Mononuclear cell (primary cell): ENCODE data around the gene ARHGEF19. TPM values are rescaled to one million over a fixed set of nuclear protein-coding genes. Genes with fewer than 3 reads are reported as not detected.
"Not testable (repeated sequence)": the region's sequence is repeated elsewhere in the genome, so short reads cannot be mapped to it uniquely, and the experiment has no call there.

ENCODE experiments used
- H3K27me3 ChIP-seq: 2 replicates; pipeline ENCODE4 v1.6.0; 2011; ENCODE audit warnings: low read length, control low read depth; ENCODE audit not compliant: insufficient read depth
- H3K4me1 ChIP-seq: 2 replicates; pipeline ENCODE4 v1.5.1; 2011; ENCODE audit warnings: mild to moderate bottlenecking, low read length, control low read depth; ENCODE audit not compliant: insufficient read depth
- H3K4me3 ChIP-seq: 2 replicates; pipeline ENCODE4 v1.5.1; 2011; ENCODE audit warnings: mild to moderate bottlenecking, low read length, moderate library complexity
- H3K9me3 ChIP-seq: 2 replicates; pipeline ENCODE4 v1.5.1; 2011; ENCODE audit warnings: low read depth, mild to moderate bottlenecking, control low read depth, low read length
- total RNA-seq: library from RNA; depleted of rRNA; stranded (reverse); fragments of >200 nt; gene quantifications from one replicate; pipeline ENCODE4 v1.2.3, GENCODE V29; 2012

The ARHGEF19 gene
- total RNA-seq, 1 donor: 1.9 TPM

DNA sequence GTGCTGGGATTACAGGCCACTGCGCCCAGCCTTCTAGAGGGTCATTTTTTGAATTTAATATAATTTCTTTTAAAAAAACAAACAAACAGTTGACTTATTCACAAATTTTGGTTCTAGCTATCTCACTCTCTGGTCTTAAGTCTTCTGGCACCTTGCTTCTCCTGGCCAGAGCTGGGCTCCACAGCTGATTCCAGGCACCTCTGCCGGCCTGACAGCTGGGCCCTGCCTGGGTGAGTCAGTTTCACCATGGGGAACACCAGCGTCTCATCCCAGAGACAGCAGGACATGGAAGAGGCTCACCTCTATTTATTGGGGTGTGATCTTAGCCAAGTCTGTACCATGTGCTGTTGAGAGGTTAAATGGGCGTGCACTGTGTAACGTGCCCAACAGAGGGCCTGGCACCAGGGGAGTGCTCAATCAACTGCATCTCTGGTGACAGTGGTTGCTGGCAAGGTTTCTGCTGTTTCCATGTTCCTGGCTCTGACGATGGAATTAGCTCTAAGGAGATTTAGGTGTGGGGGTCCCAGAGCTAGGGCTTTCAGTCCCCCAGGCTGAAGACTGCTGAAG is 23.6 kb upstream of the ARHGEF19 start:
- no peaks in the 10 kb centered on the region for H3K9me3 ChIP-seq
- peak overlapping the region; percentile 60 for H3K4me3 ChIP-seq
- no peaks in the 10 kb centered on the region for H3K27me3 ChIP-seq
- H3K4me1 ChIP-seq: peaks cover 20% of the 10 kb centered on the region

DNA sequence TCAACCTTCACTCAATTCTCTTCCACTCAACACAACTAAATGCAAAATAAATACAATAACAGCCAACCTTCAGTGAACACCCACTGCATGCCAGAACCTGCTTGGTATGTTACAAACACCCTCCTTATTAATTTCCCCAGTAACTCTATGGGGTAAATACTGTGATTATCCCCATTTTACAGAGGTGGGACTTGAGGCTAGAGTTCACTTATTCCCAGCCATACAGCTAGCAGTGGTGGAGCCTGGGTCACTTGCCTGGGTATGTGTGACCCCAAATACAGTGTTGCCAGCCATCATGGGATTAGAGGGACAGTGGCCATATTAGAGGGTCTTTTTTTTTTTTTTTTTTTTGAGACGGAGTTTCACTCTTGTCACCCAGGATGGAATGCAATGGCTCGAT is 22.9 kb upstream of the ARHGEF19 start:
- Histone ChIP-seq H3K4me1 (peaks cover 20% of the 10 kb centered on the region), H3K4me3 (no peak overlapping the region), H3K9me3 (no peaks in the 10 kb centered on the region), H3K27me3 (no peaks in the 10 kb centered on the region)

DNA sequence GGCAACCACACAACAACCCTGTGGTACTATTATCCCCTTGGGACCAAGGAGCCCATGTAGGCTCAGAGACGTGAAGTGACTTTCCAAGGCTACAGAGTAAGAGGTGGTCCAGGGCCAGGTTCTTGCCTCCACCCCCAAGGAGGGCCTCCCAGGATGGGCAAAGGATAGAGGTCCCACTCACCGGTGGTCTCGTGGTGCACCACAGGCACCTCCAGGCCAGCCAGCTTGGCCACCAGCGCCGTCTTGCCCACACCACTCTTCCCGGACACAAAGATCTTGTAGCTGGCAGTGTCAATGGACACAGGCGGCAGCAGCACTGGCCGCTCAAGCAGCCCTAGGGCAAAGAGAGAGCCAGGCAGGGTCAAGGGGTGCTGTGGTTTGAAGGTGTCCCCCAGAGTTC is 21.0 kb upstream of the ARHGEF19 start:
- Histone ChIP-seq H3K4me1 (peaks cover 20% of the 10 kb centered on the region), H3K9me3 (no peaks in the 10 kb centered on the region), H3K27me3 (peaks cover 4% of the 10 kb centered on the region), H3K4me3 (no peak overlapping the region)

DNA sequence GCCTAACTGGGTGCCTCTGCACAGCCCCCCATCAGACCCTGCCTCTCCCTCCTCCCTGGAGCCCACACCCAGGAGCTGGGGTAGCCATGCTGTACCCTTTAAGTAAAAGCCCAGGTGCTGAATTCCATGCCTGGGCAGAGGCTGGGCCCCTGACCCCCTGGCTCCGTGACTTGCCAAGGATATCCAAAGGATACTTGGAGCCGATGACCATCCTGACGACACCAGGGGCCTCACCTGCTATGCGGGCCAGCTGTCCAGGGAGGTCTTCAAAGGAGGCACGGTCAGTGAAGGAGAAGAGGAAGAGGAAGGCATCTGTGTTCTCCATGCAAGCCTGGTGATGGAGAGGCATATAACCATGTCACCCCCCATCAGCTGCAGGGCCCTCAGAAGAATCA is 19.9 kb upstream of the ARHGEF19 start:
- Histone ChIP-seq H3K9me3 (no peaks in the 10 kb centered on the region), H3K4me1 (peaks cover 22% of the 10 kb centered on the region), H3K4me3 (no peak overlapping the region), H3K27me3 (peaks cover 14% of the 10 kb centered on the region)

DNA sequence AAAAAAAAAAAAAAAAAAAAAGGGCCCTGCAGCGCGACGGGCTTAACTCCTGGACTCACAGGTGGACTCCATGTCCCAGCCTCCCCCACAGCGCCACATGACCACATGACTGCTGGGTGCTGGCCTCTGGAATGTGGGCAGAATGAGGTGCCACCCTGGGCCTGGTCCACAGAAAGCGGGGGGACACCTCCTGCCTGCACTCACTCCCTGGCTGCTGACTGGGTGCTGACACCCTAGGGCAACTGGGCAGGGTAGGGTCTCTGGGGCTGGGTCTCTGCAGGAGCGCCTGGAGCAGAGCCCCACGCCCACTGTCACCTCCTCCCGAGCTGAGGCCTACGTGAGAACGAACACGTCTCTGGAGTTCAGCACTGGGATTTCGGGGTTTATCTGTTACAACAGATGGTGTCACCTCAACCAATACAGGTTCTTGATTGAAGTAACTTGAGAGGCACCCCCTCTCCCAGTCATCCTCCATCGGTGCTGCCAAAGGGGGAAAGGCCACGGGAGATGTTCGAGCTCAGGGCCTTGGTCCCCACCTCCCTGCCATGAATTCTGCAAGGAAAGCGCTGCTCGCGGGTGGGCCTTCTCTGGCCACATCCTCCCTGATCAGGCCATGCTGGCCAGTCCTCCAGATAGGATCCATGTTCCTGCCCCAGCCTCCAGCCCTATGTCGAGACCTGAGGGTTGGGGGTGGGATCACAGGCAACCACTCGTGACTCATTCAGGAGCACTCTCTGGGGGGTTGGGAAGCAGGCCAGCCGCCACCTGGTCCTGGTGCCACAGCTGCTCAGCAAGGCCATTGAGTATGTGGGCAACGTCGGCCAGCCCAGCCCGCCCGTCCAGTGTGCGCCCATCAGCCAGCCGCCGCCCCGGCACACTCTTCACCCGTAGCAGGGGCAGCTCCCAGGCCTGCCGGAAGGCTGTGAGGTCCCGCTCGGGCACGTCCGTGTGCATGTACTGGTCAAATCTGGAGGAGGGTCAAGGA is 19.2 kb upstream of the ARHGEF19 start:
- no peaks in the 10 kb centered on the region for H3K9me3 ChIP-seq
- H3K4me1 ChIP-seq: peaks cover 22% of the 10 kb centered on the region
- peaks cover 21% of the 10 kb centered on the region for H3K27me3 ChIP-seq
- no peak overlapping the region for H3K4me3 ChIP-seq

DNA sequence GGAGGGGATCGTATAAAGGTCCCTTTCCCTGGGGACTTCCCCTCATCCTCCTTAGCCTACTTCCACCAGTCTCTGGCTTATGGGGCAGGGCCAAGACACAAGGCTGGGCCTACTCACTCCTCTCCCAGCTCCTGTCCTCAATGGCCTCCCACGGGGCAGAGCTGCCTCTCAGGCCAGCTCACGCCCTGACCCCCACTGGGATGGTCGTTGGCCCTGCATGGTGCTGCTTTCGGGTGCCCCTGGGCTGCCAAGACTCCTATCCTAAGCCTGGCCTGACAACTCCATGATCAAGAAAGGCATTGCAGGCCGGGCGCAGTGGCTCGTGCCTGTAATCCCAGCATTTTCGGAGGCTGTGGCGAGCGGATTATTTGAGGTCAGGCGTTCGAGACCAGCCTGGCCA is 18.3 kb upstream of the ARHGEF19 start:
- Histone ChIP-seq H3K27me3 (peaks cover 29% of the 10 kb centered on the region), H3K4me3 (no peak overlapping the region), H3K9me3 (no peaks in the 10 kb centered on the region), H3K4me1 (peaks cover 14% of the 10 kb centered on the region)

DNA sequence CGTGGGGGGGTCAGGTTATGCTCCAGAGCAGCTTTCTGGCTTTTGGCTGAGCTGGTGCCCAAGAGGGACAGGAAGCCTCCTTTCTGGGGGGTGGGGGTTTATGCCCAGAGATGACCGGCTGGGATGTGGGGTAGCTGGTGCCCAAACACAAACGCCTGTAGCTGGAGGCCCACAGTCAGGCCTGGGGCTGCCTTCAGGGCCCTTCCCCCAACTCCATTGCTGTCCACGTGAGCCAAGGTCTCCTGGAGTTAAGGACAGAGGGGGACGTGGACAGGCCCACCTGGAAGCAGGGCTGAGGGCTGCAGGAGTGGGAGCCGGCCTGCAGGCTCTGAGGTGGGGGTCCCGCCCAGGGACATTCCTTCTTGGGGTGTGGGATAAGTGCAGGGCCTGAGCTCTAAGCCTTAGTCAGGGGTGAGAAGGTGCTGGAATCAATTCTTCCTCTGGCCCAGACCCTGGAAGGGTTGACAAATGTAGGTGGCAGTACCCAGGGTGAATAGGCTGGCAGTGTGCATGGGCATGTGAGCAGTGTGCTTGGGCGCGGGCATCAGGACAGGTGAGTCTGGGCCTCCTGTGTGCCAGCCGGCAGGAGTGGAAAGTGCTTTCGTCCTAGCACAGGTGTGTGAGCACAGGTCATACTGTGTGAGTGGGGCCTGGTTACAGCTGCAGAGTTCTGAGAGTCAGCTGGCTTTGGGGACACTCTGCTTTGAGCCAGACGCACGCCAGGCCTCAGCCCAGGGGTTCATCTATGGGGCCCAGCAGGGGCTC is 17.7 kb upstream of the ARHGEF19 start:
- Histone ChIP-seq H3K27me3 (peaks cover 30% of the 10 kb centered on the region), H3K9me3 (no peaks in the 10 kb centered on the region)

DNA sequence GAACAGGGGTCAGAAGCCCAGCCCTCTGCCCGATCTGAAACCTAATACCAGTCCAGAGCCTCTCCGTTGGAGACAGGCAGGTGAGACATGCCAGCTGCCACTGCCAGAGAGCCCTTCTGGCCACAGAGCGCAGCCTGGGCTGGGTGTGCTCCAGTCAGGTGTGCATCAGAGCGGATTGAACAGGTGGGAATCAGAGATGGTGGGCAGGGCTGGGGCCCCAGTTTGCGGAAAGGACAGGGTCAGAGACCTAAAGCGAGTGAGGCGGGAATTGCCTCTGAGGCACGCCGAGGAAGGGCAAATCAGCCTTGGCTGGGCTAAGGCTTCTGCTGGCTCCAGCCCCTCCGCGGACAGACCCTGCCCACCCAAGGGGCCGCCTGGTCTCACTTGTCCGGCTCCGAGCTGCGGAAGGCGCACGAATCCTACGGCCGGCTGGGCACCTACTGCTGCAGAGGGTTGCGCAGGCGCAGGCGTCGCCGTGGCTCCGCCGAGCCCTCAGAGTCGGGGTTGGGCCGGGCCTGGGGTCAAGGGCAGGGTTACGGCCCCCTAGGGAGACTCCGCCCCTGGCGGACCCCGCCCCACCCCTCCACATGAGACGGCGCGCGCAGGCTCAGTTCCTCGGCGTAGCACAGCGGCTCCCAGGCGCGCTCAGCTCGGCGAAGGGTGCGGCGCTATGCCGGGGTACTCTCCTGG is 14.2 kb upstream of the ARHGEF19 start:
- Histone ChIP-seq H3K9me3 (no peaks in the 10 kb centered on the region), H3K4me3 (no peak overlapping the region), H3K4me1 (peaks cover 14% of the 10 kb centered on the region), H3K27me3 (peaks cover 30% of the 10 kb centered on the region)

More for the DNA sequence above, 17.7 kb upstream of the ARHGEF19 start:
- Histone ChIP-seq H3K4me3 (no peak overlapping the region), H3K4me1 (peaks cover 14% of the 10 kb centered on the region)

DNA sequence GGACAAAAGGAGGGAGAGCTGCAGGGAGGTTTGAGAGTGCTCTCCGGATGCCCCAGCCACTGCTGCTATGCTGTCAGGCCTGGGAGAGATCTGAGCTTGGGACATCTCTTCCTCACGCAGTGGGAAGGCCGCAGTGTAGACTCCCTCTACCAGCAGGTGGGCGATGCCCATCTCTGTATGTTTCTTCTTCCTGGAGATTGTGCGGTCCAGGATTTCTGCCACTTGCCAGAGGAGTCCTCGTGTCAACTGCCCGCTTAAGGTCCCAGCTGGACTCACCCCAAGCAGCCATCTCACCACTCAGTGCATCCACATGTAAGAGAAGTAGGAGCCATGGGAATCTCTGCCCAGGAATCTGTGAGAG is 13.7 kb upstream of the ARHGEF19 start:
- Histone ChIP-seq H3K4me1 (peaks cover 14% of the 10 kb centered on the region), H3K4me3 (no peak overlapping the region), H3K9me3 (no peaks in the 10 kb centered on the region), H3K27me3 (peaks cover 30% of the 10 kb centered on the region)

DNA sequence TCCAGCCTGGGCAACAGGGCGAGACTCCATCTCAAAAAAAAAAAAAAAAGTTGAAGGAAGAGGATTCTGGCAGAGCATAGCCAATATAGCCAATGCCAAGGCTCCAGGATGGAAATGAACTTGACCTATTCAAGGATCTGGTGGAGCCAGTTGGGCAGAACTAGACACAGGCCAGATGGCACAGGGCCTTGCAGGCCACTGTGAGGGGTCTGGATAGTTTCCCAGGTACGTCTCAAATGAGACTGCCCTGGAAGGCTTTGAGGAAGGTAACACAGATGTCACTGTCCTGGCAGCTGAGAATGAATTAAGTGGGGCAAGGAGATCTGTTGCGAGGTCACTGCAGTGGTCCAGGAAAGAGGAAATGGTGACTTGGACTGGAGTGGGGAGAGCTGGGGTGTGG is 12.0 kb upstream of the ARHGEF19 start:
- H3K9me3 ChIP-seq: no peaks in the 10 kb centered on the region
- peaks cover 30% of the 10 kb centered on the region for H3K27me3 ChIP-seq
- peaks cover 14% of the 10 kb centered on the region for H3K4me1 ChIP-seq
- no peak overlapping the region for H3K4me3 ChIP-seq

DNA sequence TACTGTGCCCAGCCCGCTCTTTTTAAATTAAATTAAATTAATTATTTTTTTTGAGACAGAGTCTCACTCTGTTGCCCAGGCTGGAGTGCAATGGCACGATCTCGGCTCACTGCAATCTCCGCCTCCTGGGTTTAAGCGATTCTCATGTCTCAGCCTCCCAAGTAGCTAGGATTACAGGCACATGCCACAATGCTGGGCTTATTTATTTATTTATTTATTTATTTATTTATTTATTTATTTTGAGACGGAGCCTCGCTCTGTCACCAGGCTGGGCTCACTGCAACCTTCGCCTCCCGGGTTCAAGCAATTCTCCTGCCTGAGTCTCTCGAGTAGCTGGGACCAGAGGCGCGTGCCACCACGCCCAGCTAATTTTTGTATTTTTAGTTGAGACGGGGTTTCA is 10.3 kb upstream of the ARHGEF19 start:
- not testable (repeated sequence) for H3K4me1 ChIP-seq, H3K9me3 ChIP-seq, H3K4me3 ChIP-seq
- peaks cover 20% of the 10 kb centered on the region for H3K27me3 ChIP-seq

DNA sequence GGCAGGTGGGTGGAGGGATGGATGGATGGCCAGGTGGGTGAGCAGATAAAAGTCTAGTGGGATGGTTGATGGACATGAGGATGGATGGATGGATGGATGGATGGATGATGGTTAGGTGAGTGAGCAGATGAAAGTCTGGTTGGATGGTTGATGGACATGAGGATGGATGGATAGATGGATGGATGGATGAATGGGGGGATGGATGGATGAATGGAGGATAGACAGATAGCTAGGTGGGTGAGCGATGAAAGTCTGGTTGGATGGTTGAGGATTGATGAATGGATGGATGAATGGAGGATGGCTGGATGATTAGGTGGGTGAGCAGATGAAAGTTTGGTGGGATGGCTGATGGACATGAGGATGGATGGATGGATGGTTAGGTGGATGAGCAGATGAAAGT is 9.0 kb upstream of the ARHGEF19 start:
- peaks cover 8% of the 10 kb centered on the region for H3K27me3 ChIP-seq
- H3K9me3 ChIP-seq: no peaks in the 10 kb centered on the region
- no peak overlapping the region for H3K4me3 ChIP-seq
- H3K4me1 ChIP-seq: peaks cover 6% of the 10 kb centered on the region

DNA sequence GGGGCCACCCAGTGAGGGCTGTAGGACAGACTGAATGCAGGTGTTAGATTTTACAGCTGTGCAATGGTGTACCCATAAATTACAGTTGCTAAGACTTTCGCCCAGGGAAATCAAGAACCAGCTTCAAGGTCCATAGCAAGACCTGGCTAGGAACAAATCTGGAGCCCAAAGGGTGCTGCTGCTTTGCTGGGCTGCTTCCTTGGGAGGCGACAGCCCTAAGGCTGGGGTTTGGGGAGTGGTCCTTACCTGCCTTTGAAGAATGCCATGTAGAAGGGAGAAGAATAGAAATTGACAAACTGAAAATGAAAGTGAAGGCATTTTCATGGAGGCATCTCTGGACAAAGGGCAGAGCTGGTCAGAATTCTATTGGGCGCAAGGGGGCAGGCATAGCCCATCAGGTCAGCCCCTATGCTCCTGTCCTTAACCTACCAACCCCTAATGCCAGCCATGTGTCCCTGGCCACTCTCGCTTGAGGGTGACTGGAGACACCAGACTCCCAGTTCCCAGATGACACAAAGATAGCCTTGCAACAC is 7.6 kb upstream of the ARHGEF19 start:
- Histone ChIP-seq H3K4me3 (no peak overlapping the region), H3K4me1 (peaks cover 14% of the 10 kb centered on the region), H3K9me3 (no peaks in the 10 kb centered on the region), H3K27me3 (no peaks in the 10 kb centered on the region)

DNA sequence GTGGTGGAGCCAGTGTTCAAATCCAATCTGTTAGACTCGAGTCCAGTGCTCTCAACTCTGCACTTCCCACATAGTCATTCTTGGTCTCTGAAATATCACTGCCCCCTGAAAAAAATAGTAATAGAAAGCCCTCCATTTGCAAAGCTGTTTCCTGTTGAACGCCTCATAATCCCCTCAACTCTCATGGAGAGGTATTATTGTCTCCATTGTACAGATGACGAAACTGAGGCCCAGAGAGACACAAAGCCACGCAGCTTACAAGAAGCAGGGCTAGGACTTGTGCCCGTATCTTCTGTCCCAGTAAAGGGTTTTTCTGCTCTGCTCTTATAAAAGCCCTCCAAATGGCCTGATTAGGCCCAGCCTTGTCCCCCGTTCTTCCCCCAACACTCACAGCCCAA is 6.2 kb upstream of the ARHGEF19 start:
- H3K4me3 ChIP-seq: no peak overlapping the region
- H3K9me3 ChIP-seq: no peaks in the 10 kb centered on the region
- peaks cover 14% of the 10 kb centered on the region for H3K4me1 ChIP-seq
- no peaks in the 10 kb centered on the region for H3K27me3 ChIP-seq
